Measurements from ENCODE around the gene GPC1.

GPC1 gene

DNA sequence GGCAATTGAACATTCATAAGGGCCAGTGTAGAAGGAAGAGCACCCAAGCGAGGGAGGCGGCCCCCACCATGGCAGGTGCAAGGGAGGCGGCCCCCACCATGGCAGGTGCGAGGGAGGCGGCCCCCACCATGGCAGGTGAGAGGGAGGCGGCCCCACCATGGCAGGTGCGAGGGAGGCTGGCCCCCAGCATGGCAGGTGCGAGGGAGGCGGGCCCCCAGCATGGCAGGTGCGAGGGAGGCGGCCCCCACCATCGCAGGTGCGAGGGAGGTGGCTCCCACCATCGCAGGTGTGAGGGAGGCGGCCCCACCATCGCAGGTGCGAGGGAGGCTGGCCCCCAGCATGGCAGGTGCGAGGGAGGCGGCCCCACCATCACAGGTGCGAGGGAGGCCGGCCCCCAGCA lies 24.7 kb upstream of the GPC1 start:
- in situ Hi-C loops (cut with HindIII; ENCODE audit: low pct_ligation_motif_present, low sequenced_read_pairs), result no loop called here
- Histone ChIP-seq H3K27ac (no peak overlapping the region), H3K36me3 (replicated peaks) (no peaks in the 10 kb centered on the region), H3K4me3 (ENCODE audit: low read depth, low read length) (no peak overlapping the region), H3K27me3 (replicated peaks) (no peaks in the 10 kb centered on the region)
- TF ChIP-seq, protein P1, sequence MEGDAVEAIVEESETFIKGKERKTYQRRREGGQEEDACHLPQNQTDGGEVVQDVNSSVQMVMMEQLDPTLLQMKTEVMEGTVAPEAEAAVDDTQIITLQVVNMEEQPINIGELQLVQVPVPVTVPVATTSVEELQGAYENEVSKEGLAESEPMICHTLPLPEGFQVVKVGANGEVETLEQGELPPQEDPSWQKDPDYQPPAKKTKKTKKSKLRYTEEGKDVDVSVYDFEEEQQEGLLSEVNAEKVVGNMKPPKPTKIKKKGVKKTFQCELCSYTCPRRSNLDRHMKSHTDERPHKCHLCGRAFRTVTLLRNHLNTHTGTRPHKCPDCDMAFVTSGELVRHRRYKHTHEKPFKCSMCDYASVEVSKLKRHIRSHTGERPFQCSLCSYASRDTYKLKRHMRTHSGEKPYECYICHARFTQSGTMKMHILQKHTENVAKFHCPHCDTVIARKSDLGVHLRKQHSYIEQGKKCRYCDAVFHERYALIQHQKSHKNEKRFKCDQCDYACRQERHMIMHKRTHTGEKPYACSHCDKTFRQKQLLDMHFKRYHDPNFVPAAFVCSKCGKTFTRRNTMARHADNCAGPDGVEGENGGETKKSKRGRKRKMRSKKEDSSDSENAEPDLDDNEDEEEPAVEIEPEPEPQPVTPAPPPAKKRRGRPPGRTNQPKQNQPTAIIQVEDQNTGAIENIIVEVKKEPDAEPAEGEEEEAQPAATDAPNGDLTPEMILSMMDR (IDR thresholded peaks at IDR 0.05; ENCODE audit: low read depth, low read length, missing control alignments), result no peak
- no peak for DNase-seq

DNA sequence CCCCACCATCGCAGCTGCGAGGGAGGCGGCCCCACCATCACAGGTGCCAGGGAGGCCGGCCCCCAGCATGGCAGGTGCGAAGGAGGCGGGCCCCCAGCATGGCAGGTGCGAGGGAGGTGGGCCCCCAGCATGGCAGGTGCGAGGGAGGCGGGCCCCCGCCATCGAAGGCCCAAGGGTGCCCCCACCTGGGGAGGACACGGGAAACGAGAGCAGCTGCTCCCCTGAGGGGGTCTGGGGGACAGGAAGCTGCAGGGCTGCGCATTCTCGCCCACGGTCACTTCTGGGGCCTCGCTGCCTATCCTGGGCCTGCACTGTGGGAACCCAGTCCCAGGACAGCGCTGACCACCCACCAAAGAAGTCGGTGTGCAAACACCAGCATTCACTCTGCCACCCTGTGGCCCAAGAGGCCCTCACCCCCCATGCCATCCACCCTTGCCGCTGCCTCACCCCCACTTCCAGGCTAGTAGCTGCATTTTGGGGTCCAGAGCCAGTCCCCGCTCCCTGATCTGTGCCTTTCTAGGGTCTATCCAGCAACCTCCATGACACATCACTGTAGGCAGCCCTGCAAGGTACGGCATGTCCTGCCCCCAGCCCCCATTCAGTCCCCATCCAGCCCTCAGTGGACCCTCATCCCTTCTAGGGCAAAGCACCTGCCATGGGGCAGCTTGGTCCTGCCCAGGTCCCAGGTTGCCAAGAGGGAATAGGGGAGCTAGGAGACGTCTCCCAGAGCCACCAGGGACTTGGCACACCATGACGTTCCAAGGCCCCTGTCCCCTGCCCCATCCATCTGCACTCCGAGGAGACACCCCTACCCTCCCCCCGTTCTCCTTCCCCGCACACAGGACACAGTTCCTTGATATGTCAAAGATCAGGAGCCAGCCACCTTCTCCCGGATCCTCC lies 24.0 kb upstream of the GPC1 start:
- TF ChIP-seq, protein P1 (IDR thresholded peaks at IDR 0.05; ENCODE audit: low read depth, low read length, missing control alignments), result no peak
- DNase-seq, result no peak
- in situ Hi-C loops (cut with HindIII; ENCODE audit: low pct_ligation_motif_present, low sequenced_read_pairs), result no loop called here
- Histone ChIP-seq H3K27me3 (replicated peaks) (no peaks in the 10 kb centered on the region), H3K27ac (no peak overlapping the region), H3K4me3 (ENCODE audit: low read depth, low read length) (no peak overlapping the region), H3K36me3 (replicated peaks) (no peaks in the 10 kb centered on the region)

- DNase-seq, result no peak
- TF ChIP-seq, protein P1 (IDR thresholded peaks at IDR 0.05; ENCODE audit: low read depth, low read length, missing control alignments), result no peak
Observed at GRCh38 chr2:240412211-240412861, 23.1 kb upstream of the GPC1 start.

DNA sequence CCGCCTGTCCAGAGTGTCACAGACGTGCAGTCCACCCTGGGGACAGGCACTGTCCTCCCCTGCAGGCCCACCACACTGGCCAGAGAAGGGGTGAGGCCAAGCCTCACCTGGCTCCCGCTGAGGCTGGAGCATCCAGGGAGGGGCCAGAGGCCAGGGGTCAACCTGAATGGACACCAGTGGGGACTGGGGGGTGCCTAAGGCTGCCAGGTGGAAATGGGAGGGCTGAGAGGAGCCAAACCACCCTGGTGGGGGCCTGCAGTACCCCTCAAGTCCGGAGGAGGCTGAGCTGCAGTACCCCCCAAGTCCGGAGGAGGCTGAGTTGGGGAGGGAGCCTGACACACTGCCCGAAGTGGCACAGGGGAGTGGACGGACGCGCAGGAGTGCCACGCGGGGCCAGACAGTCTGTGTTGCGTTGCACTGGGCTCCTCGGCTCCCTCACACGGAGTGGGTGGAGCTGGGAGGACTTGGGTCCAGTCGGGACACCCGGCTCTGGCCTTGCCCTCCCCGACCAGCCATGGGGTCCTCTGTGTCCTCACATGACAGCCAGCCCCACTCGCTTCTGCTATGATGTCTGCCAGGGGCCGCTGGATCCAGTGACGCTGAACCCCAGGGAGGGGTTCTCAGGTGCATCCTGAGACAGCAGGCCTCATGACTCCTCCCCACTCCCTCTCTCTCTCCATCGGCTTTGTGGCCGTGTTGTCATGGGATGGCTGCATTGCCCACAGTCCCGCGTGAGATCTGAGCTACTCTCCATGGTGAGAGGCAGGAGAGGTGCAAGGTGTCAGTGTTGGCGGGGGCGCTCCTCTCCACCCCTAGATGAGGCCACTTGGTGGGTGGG lies 22.3 kb upstream of the GPC1 start:
- H3K4me3 ChIP-seq (ENCODE audit: low read depth, low read length), result no peak overlapping the region
- DNase-seq, result no peak
- no peaks in the 10 kb centered on the region for H3K36me3 ChIP-seq (replicated peaks)
- in situ Hi-C loops (cut with HindIII; ENCODE audit: low pct_ligation_motif_present, low sequenced_read_pairs), result no loop called here
- H3K27me3 ChIP-seq (replicated peaks), result no peaks in the 10 kb centered on the region
- H3K27ac ChIP-seq, result no peak overlapping the region
- TF ChIP-seq, protein P1 (IDR thresholded peaks at IDR 0.05; ENCODE audit: low read depth, low read length, missing control alignments), result no peak

More at GRCh38 chr2:240412211-240412861, 23.1 kb upstream of the GPC1 start:
- Histone ChIP-seq H3K36me3 (replicated peaks) (no peaks in the 10 kb centered on the region), H3K4me3 (ENCODE audit: low read depth, low read length) (no peak overlapping the region), H3K27ac (no peak overlapping the region), H3K27me3 (replicated peaks) (no peaks in the 10 kb centered on the region)
- in situ Hi-C loops (cut with HindIII; ENCODE audit: low pct_ligation_motif_present, low sequenced_read_pairs), result no loop called here

DNA sequence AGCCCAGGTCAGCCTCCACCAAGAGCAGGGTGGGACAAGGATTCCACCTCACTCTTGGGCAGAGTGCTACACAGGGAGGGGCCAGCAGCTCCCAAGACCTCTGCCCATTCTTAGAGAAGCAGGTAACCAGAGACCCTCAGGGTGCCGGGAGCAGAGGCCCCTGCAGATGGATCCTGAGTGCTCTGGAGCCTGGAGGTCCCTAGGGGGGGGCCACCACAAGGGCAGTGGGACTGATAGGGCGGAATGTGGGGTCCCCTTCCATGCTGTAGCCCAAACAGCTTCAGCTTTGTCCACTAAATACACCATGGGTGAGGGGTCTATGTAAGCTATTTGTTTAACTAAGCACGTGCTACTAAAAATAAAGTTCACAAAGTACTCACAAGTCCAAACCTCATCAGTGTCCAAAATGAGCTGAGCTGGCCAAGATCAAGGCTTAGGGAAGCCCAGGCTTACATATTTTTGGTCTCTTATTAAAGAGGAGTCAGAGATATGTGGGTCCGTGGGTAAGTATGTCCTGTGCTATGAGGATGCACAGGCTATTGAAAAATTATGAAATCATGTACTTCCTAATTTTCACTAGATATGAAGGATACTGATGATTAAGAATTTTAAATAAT lies 21.5 kb upstream of the GPC1 start:
- no peak overlapping the region for H3K27ac ChIP-seq
- H3K4me3 ChIP-seq (ENCODE audit: low read depth, low read length), result no peak overlapping the region
- TF ChIP-seq, protein P1 (IDR thresholded peaks at IDR 0.05; ENCODE audit: low read depth, low read length, missing control alignments), result no peak
- H3K27me3 ChIP-seq (replicated peaks), result no peaks in the 10 kb centered on the region
- no peak for DNase-seq
- in situ Hi-C loops (cut with HindIII; ENCODE audit: low pct_ligation_motif_present, low sequenced_read_pairs), result no loop called here
- H3K36me3 ChIP-seq (replicated peaks), result no peaks in the 10 kb centered on the region

All from brain microvascular endothelial cell (primary cell).